ENCODE data around the gene AK2.

The AK2 gene

DNA sequence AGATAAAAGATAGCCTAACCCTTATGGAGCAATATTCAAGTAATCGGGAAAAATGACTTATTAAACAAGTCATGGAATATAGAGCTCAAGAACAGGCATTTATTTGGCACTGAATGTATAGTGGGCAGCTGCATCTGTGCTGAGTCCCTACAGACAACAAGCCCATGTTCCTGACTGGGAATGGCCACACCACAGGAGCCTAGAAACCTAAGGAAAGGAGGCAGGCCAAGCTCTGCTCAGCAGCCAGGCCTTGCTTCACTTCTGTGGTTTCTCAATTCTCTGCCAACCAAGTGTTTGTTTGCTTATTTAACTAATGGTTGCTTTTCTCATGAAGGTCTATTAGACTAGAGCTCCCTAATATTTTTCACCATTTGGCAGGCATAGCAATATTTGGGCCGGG is 21.5 kb downstream of the AK2 start:
- TF ChIP-seq, protein P1, sequence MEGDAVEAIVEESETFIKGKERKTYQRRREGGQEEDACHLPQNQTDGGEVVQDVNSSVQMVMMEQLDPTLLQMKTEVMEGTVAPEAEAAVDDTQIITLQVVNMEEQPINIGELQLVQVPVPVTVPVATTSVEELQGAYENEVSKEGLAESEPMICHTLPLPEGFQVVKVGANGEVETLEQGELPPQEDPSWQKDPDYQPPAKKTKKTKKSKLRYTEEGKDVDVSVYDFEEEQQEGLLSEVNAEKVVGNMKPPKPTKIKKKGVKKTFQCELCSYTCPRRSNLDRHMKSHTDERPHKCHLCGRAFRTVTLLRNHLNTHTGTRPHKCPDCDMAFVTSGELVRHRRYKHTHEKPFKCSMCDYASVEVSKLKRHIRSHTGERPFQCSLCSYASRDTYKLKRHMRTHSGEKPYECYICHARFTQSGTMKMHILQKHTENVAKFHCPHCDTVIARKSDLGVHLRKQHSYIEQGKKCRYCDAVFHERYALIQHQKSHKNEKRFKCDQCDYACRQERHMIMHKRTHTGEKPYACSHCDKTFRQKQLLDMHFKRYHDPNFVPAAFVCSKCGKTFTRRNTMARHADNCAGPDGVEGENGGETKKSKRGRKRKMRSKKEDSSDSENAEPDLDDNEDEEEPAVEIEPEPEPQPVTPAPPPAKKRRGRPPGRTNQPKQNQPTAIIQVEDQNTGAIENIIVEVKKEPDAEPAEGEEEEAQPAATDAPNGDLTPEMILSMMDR (IDR thresholded peaks at IDR 0.05; ENCODE audit: low read depth, low read length, missing control alignments) = no peak
- in situ Hi-C loops (cut with HindIII; ENCODE audit: low sequenced_read_pairs) = no loop called here
- no peak for DNase-seq (ENCODE audit: low read depth)
- H3K4me3 ChIP-seq (ENCODE audit: low read depth, low read length) = no peak overlapping the region

DNA sequence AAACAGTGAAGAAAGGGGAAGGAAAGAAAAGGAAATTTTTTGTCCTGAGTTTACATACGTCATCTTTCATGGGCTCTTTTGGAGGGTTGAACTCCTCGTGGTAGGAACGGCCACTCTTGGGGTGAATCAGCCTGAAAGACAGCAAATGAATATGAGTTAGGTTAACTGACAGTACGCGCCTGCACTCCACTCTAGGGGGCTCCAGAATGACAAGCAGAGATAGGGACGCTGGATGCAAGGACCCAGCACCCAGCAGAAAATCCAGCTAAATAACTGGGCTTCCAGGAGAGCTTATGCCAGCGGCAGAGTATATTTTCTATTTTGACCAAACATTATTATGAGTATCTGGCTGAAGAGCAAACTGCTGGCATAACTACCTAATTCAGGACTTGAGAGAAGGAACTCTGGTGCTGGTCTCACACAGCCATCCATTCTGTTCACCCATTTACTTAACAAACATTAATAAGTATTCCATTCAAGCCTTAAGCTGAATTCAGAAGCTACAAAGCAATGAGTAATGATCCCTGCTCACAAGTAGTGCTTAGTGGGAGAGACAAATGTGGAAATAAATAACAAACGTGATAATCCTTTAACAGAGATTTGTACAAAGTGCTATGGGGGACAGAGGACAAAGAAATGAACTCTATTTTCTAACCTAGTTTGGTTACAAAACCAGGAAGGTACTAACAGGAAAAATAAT is 22.1 kb downstream of the AK2 start:
- in situ Hi-C loops (cut with HindIII; ENCODE audit: low sequenced_read_pairs) = no loop called here
- H3K4me3 ChIP-seq (ENCODE audit: low read depth, low read length) = no peak overlapping the region
- no peak for DNase-seq (ENCODE audit: low read depth)
- TF ChIP-seq, protein P1 (IDR thresholded peaks at IDR 0.05; ENCODE audit: low read depth, low read length, missing control alignments) = no peak

DNA sequence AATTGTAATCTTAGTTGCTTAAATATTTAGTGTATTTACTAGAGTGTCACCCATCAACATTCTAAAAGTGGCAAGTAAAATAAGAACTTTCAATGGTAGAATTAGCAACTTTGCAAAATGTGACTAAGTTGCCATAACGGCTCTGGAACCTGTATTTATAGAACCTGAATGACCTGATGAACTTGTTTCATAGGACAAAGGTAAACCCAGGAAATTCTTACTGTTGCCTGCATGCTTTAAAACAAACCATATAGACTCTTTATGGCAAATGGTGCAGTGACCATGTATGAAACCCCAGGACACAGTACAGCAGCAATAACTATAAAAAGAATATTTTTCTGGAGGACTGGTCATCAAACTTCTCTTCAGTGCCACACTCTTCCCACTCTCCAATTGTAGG is 22.9 kb downstream of the AK2 start:
- no peak for DNase-seq (ENCODE audit: low read depth)
- TF ChIP-seq, protein P1 (IDR thresholded peaks at IDR 0.05; ENCODE audit: low read depth, low read length, missing control alignments) = no peak
- in situ Hi-C loops (cut with HindIII; ENCODE audit: low sequenced_read_pairs) = no loop called here
- no peak overlapping the region for H3K4me3 ChIP-seq (ENCODE audit: low read depth, low read length)

- DNase-seq (ENCODE audit: low read depth) = no peak
- in situ Hi-C loops (cut with HindIII; ENCODE audit: low sequenced_read_pairs) = no loop called here
- TF ChIP-seq, protein P1 (IDR thresholded peaks at IDR 0.05; ENCODE audit: low read depth, low read length, missing control alignments) = no peak
These were observed 24.5 kb downstream of the AK2 start for GRCh38 chr1:33012165-33012564.

GRCh38 chr1:33010932-33011731 is 25.6 kb downstream of the AK2 start:
- no peak overlapping the region for H3K4me3 ChIP-seq (ENCODE audit: low read depth, low read length)
- DNase-seq (ENCODE audit: low read depth) = no peak
- TF ChIP-seq, protein P1 (IDR thresholded peaks at IDR 0.05; ENCODE audit: low read depth, low read length, missing control alignments) = no peak
- in situ Hi-C loops (cut with HindIII; ENCODE audit: low sequenced_read_pairs) = no loop called here

More at GRCh38 chr1:33012165-33012564, 24.5 kb downstream of the AK2 start:
- no peak overlapping the region for H3K4me3 ChIP-seq (ENCODE audit: low read depth, low read length)

DNA sequence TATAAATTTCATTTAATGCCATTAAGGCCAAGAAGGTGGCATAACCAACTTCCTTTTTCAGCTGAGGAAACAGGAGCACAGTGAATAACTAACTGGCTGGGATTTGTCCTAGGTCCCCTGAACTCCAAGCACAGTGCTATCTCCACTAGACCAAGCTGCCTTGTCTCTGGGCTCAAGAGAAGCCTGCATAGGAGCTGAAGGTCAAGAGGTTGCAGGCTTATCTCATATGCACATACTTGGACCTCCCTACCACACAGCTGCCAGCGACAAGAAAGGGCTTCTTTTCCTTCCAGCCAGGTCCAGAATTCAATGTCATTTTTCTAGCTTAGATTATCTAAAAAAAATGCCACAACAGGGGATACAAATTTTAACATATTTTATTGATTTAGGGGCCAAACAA is 27.1 kb downstream of the AK2 start:
- no peak for DNase-seq (ENCODE audit: low read depth)
- in situ Hi-C loops (cut with HindIII; ENCODE audit: low sequenced_read_pairs) = no loop called here
- TF ChIP-seq, protein P1 (IDR thresholded peaks at IDR 0.05; ENCODE audit: low read depth, low read length, missing control alignments) = no peak
- H3K4me3 ChIP-seq (ENCODE audit: low read depth, low read length) = no peak overlapping the region

Measured in astrocyte of the cerebellum (primary cell).